HEK293T (cell line): ENCODE measurements around the gene STAP1.
"Not testable (repeated sequence)": the region's sequence is repeated elsewhere in the genome, so short reads cannot be mapped to it uniquely, and the experiment has no call there.

ENCODE experiments used
- CTCF ChIA-PET: fragments of 350-600 bp; formaldehyde crosslinking; extraction: SDS; loops from one replicate; lab custom pipeline; 2021; ENCODE audit warnings: antibody characterized with exemption, inconsistent platforms; lab: Yijun Ruan, JAX
- POLR2A ChIA-PET: fragments of 350-600 bp; formaldehyde crosslinking; extraction: SDS; loops from one replicate; lab custom pipeline; 2020; ENCODE audit warnings: antibody characterized with exemption, inconsistent platforms; lab: Yijun Ruan, JAX
- DNase-seq: peaks from one replicate; pipeline ENCODE4 v3.0.0; 2012; ENCODE audit warnings: mixed read lengths; ENCODE audit errors: extremely low spot score
- ARNT ChIP-seq: fragments of 450-650 bp; IDR thresholded peaks from 2 replicates; pipeline ENCODE4 v1.6.1; 2017; ENCODE audit warnings: mild to moderate bottlenecking
- BHLHE40 ChIP-seq: fragments of 450-650 bp; IDR thresholded peaks from 2 replicates; pipeline ENCODE4 v1.6.1; 2016; ENCODE audit warnings: mild to moderate bottlenecking, moderate library complexity, borderline replicate concordance
- CTBP1 ChIP-seq: fragments of 450-650 bp; IDR thresholded peaks from 2 replicates; pipeline ENCODE4 v1.6.1; 2016; ENCODE audit warnings: borderline replicate concordance
- ELF4 ChIP-seq: fragments of 450-650 bp; IDR thresholded peaks from 2 replicates; pipeline ENCODE4 v1.6.1; 2017; ENCODE audit warnings: antibody characterized with exemption
- FOXA1 ChIP-seq: fragments of 450-650 bp; IDR thresholded peaks from 2 replicates; pipeline ENCODE4 v1.6.1; 2016; ENCODE audit warnings: mild to moderate bottlenecking
- FOXK2 ChIP-seq: fragments of 450-650 bp; IDR thresholded peaks from 2 replicates; pipeline ENCODE4 v1.6.1; 2016; ENCODE audit warnings: mild to moderate bottlenecking
- FOXM1 ChIP-seq: fragments of 450-650 bp; IDR thresholded peaks from 2 replicates; pipeline ENCODE4 v1.6.1; 2017; ENCODE audit warnings: mild to moderate bottlenecking, borderline replicate concordance
- HDGF ChIP-seq: fragments of 450-650 bp; IDR thresholded peaks from 2 replicates; pipeline ENCODE4 v1.6.1; 2017; ENCODE audit warnings: antibody characterized with exemption, borderline replicate concordance
- L3MBTL2 ChIP-seq: fragments of 450-650 bp; conservative IDR thresholded peaks from 2 replicates; pipeline ENCODE4 v1.6.1; 2016; ENCODE audit warnings: mild to moderate bottlenecking
- LEF1 ChIP-seq: fragments of 450-650 bp; IDR thresholded peaks from 2 replicates; pipeline ENCODE4 v1.6.1; 2017; ENCODE audit warnings: mild to moderate bottlenecking, borderline replicate concordance
- NFRKB ChIP-seq: fragments of 450-650 bp; IDR thresholded peaks from 2 replicates; pipeline ENCODE4 v1.6.1; 2016; ENCODE audit warnings: mild to moderate bottlenecking, moderate library complexity
- SP1 ChIP-seq: fragments of 450-650 bp; IDR thresholded peaks from 2 replicates; pipeline ENCODE4 v1.6.1; 2017
- SUZ12 ChIP-seq: fragments of 450-650 bp; IDR thresholded peaks from 2 replicates; pipeline ENCODE4 v1.6.1; 2016; ENCODE audit warnings: mild to moderate bottlenecking
- TARDBP ChIP-seq: fragments of 450-650 bp; IDR thresholded peaks from 2 replicates; pipeline ENCODE4 v1.6.1; 2016
- ZNF384 ChIP-seq: fragments of 450-650 bp; IDR thresholded peaks from 2 replicates; pipeline ENCODE4 v1.6.1; 2016
- TF ChIP-seq, protein P1 (sequence below): fragments of 450-650 bp; IDR thresholded peaks from 2 replicates; pipeline ENCODE4 v1.6.1; 2016

Gene STAP1

DNA sequence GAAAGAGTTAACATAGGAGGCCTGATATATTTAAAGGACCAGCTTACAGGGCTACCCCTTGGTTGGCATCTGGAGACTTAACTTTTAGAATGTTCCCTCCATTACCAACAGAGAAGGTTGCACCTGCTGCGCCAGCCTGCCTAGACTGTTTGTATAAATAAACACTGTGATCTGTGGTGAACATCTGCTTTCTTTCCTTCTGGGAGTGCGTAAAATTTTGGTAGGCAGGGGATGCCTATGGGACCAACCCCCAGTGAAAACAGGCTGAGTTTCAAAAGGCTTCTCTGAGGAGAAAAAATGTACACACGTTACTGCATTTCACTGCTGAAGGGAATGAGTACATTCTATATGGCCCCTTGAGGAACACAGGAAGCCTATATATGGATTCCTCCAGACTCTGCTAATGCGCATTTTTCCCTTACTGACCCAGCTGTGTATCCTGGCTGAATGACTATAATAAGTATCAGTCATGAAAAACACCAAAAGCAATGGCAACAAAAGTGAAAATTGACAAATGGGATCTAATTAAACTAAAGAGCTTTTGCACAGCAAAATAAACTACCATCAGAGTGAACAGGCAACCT lies 27.1 kb upstream of the STAP1 start:
- ChIA-PET POLR2A (no interaction called here), CTCF (no interaction called here)
- TF ChIP-seq ARNT (no peak), HDGF (no peak), NFRKB (no peak), LEF1 (no peak), CTBP1 (no peak), SUZ12 (no peak), FOXM1 (no peak), BHLHE40 (no peak), L3MBTL2 (no peak), ZNF384 (no peak)
- TF ChIP-seq, protein P1, sequence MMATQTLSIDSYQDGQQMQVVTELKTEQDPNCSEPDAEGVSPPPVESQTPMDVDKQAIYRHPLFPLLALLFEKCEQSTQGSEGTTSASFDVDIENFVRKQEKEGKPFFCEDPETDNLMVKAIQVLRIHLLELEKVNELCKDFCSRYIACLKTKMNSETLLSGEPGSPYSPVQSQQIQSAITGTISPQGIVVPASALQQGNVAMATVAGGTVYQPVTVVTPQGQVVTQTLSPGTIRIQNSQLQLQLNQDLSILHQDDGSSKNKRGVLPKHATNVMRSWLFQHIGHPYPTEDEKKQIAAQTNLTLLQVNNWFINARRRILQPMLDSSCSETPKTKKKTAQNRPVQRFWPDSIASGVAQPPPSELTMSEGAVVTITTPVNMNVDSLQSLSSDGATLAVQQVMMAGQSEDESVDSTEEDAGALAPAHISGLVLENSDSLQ, result no peak
- no peak for DNase-seq

DNA sequence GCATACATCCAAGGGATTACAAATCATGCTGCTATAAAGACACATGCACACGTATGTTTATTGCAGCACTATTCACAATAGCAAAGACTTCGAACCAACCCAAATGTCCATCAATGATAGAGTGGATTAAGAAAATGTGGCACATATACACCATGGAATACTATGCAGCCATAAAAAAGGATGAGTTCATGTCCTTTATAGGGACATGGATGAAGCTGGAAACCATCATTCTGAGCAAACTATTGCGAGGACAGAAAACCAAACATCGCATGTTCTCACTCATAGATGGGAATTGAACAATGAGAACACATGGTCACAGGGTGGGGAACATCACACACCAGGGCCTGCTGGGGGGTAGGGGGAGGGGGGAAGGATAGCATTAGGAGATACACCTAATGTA lies 26.1 kb upstream of the STAP1 start:
- DNase-seq, CTCF ChIA-PET, POLR2A ChIA-PET: not testable (repeated sequence)

DNA sequence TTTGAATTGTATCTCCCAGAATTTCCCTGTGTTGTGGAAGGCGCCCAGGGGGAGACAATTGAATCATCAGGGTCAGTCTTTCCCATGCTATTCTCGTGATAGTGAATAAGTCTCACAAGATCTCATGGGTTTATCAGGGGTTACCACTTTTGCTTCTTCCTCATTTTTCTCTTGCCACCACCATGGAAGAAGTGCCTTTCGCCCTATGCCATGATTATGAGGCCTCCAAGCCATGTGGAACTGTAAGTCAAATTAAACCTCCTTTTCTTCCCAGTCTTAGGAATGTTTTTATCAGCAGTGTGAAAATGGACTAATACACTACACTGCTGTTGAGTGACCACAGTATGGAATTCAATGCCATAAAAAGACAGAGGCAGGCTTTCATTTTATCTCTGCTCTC lies 25.4 kb upstream of the STAP1 start:
- DNase-seq, result no peak
- TF ChIP-seq FOXM1, result no peak
- TF ChIP-seq ZNF384, result no peak
- ChIA-PET CTCF (no interaction called here), POLR2A (no interaction called here)

DNA sequence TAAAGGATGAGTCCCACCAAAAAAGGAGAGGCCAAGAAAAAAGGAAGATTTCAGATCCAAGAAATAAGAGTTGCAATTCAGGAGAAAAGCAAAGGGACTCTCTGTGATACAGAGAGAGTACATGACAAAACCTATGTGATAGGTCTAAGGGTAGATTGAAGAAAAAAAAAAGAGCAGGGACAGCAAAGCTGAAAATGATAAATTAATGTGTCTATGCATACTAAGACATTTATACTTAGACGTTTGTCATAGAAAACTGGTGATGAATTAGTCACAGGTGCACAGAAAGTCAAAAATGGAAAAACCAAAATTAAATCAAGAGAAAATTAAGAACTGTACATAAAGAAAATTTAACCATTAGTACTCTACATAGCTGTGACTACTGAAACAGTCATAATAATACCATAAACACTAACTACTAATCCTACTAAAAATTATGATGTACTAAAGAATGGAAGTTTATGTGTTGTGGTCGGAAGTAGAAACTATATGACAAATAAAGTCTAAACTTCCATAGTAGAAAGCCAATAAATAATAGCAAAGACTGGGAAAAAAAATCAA lies 23.2 kb upstream of the STAP1 start:
- ChIA-PET POLR2A (no interaction called here), CTCF (no interaction called here)
- TF ChIP-seq TARDBP (no peak), NFRKB (no peak), L3MBTL2 (no peak), CTBP1 (no peak), ELF4 (no peak), FOXA1 (no peak), LEF1 (no peak), ARNT (no peak), FOXM1 (no peak), ZNF384 (no peak), HDGF (no peak), BHLHE40 (no peak), SUZ12 (no peak), SP1 (no peak), FOXK2 (no peak)
- TF ChIP-seq, protein P1, result no peak
- no peak for DNase-seq

DNA sequence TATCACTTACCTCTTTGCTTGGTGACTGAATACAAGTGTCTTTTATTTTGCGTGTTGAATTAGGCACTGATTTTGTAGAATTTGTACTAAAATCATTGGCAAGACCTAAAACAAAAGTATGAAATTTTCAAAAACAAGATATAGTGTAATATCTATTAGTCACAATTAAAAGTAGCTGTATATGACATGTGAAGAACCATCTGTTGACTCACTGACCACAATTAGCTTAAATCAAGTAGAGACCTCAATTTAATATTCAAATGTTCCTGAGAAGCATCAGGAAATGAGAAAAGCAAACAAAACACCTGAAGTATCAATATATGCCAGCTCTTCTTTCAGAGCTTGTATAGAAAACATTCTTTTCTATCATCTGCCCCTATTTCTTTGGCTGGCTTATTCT lies 18.7 kb upstream of the STAP1 start:
- ChIA-PET CTCF (no interaction called here), POLR2A (no interaction called here)
- TF ChIP-seq FOXK2 (no peak), ELF4 (no peak), SUZ12 (no peak), TARDBP (no peak), SP1 (no peak), FOXM1 (no peak), ARNT (no peak), FOXA1 (no peak), ZNF384 (no peak)
- TF ChIP-seq, protein P1, result no peak
- no peak for DNase-seq

DNA sequence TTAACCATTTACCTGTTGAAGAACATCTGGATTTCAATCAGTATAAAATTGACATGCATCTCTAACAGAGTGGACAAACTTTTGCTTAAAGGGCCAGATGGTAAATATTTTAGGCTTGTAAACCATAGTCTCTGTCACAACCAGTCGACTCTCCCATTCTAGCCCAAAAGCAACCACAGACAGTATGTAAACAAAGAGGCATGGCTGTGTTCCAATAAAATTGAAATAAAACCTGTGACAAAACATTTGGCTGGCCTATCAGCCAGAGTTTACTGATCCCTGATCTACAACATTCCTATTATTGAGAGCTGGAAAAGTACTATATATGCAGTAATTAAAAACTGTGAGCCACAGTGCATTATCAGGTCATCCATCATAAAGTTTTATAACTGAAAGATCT lies 16.5 kb upstream of the STAP1 start:
- CTCF ChIA-PET, result no interaction called here
- no peak for DNase-seq
- POLR2A ChIA-PET, result no interaction called here
- no peak for TF ChIP-seq FOXA1
- no peak for TF ChIP-seq BHLHE40
- TF ChIP-seq ELF4, result no peak
- no peak for TF ChIP-seq FOXK2
- TF ChIP-seq L3MBTL2, result no peak
- TF ChIP-seq SUZ12, result no peak
- no peak for TF ChIP-seq TARDBP
- TF ChIP-seq HDGF, result no peak
- TF ChIP-seq SP1, result no peak
- TF ChIP-seq ARNT, result no peak
- TF ChIP-seq CTBP1, result no peak
- no peak for TF ChIP-seq ZNF384
- no peak for TF ChIP-seq FOXM1
